Upper lobe of left lung (tissue), 6 donors: ENCODE results near the gene ANXA9. TPM values are rescaled to one million over a fixed set of nuclear protein-coding genes. Genes with fewer than 3 reads are reported as not detected.
A peak's percentile ranks its signal among the peaks of the same experiment; 100 is the strongest.

Source experiments
- ATAC-seq, 2 donors: fragments of 200-7000 bp; cut with Tn5 transposase; one replicate each; pipeline ENCODE4 v1.9.1; 2022; ENCODE audit warnings: mild to moderate bottlenecking in 2 of 2, moderate library complexity in 2 of 2; ENCODE audit not compliant: low FRiP score in 2 of 2
- DNase-seq, 2 donors: peaks; one replicate each; pipeline ENCODE4 v3.0.0-alpha.2; 2019 to 2020
- H3K27ac ChIP-seq, 4 donors: fragments of 200-600 bp; sonication (generic); one replicate each; pipeline ENCODE4 v1.5.1; 2016 to 2019
- H3K27me3 ChIP-seq, 4 donors: fragments of 200-600 bp; sonication (generic); one replicate each; pipeline ENCODE4 v1.5.1; 2017 to 2019
- H3K36me3 ChIP-seq, 4 donors: fragments of 200-600 bp; sonication (generic); one replicate each; pipeline ENCODE4 v1.5.1; 2016 to 2019
- H3K4me1 ChIP-seq, 4 donors: fragments of 200-600 bp; sonication (generic); one replicate each; pipeline ENCODE4 v1.5.1; 2018 to 2019
- H3K4me3 ChIP-seq, 4 donors: fragments of 200-600 bp; sonication (generic); one replicate each; pipeline ENCODE4 v1.5.1; 2017 to 2019; ENCODE audit warnings: mild to moderate bottlenecking in 2 of 4, moderate library complexity in 1 of 4
- H3K9me3 ChIP-seq, 4 donors: fragments of 200-600 bp; sonication (generic); one replicate each; pipeline ENCODE4 v1.5.1; 2018 to 2019
- EP300 ChIP-seq, 4 donors: sonication (generic); formaldehyde crosslinking; IDR thresholded peaks; one replicate each; pipeline ENCODE4 v1.5.1; 2017; ENCODE audit warnings: antibody characterized with exemption in 4 of 4, control low read depth in 2 of 4
- POLR2A ChIP-seq, 4 donors: fragments of 450-650 bp; IDR thresholded peaks; one replicate each; pipeline ENCODE4 v1.5.1; 2016 to 2017; ENCODE audit warnings: antibody characterized with exemption in 4 of 4, mild to moderate bottlenecking in 2 of 4
- POLR2AphosphoS5 ChIP-seq, 2 donors: sonication (generic); formaldehyde crosslinking; IDR thresholded peaks; one replicate each; pipeline ENCODE4 v1.5.1; 2017; ENCODE audit warnings: antibody characterized with exemption in 2 of 2
- WGBS, 2 donors: methylation state at CpG; one replicate each; pipeline ENCODE4 v1.1.5; 2017 to 2018; 5-methylcytosine and 5-hydroxymethylcytosine counted together
- total RNA-seq, 6 donors: library from RNA; depleted of rRNA in 4 of 6; stranded (reverse); fragments of >200 nt in 4 of 6; gene quantifications; one replicate each; pipeline versions ENCODE4 v1.1.0 to v1.2.1, GENCODE V29; 2016 to 2021
- TF ChIP-seq, protein P1 (sequence below), 6 experiments: fragments of 450-650 bp in 4 of 6; fragments of 200-600 bp in 2 of 6; sonication (generic) in 2 of 6; IDR thresholded peaks; one replicate each; pipeline ENCODE4 v1.5.1; 2016 to 2019; ENCODE audit warnings: antibody characterized with exemption in 6 of 6
- donor health status: DM: no; HTN: no; CAD: no; lungs with moderate emphysema.
- donor health status: DM: no; HTN: yes; CAD: no; lungs with severe emphysema.

Gene ANXA9
- total RNA-seq, 6 donors from 2014 or later, result 0.67 to 5.2 (median 1.2) TPM; not detected in 1

DNA sequence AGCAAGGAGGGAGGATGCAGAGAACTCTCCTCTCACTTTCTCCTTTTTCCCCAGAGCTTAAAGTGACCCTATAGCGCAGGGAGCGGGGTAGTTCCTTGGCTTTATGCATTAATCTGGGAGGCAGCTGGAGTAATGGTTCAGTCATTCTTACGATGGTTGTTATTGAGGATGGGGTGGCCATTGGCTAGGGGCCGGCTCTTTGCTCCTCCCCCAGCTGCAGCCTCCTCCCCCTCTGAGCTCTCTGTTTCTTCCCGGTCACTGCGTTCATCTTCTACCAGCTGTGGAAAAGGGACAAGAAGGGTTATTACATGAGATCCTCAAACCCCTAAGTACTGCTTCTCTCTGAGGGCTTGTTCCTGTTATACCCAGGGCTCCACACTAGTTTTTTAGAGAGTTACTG is 16.1 kb upstream of the ANXA9 start:
- no peaks in the 10 kb centered on the region for H3K27me3 ChIP-seq
- WGBS, 2 donors, result 79 to 87% methylated on average over 6 of the region's 6 CpGs

GRCh38 chr1:150967936-150968335 is 14.2 kb upstream of the ANXA9 start:
- WGBS, 2 donors, result 97% methylated on average over 13 of the region's 13 CpGs
- no peak for ATAC-seq
- peaks cover 31 to 47% (median 38%) of the 10 kb centered on the region in 4 donors for H3K4me1 ChIP-seq
- no peak overlapping the region for H3K4me3 ChIP-seq
- peak in 1 of 2 donors; percentile 52 for DNase-seq
- TF ChIP-seq, protein P1, sequence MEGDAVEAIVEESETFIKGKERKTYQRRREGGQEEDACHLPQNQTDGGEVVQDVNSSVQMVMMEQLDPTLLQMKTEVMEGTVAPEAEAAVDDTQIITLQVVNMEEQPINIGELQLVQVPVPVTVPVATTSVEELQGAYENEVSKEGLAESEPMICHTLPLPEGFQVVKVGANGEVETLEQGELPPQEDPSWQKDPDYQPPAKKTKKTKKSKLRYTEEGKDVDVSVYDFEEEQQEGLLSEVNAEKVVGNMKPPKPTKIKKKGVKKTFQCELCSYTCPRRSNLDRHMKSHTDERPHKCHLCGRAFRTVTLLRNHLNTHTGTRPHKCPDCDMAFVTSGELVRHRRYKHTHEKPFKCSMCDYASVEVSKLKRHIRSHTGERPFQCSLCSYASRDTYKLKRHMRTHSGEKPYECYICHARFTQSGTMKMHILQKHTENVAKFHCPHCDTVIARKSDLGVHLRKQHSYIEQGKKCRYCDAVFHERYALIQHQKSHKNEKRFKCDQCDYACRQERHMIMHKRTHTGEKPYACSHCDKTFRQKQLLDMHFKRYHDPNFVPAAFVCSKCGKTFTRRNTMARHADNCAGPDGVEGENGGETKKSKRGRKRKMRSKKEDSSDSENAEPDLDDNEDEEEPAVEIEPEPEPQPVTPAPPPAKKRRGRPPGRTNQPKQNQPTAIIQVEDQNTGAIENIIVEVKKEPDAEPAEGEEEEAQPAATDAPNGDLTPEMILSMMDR (IDR thresholded peaks at IDR 0.05), result no peak
- no peak for TF ChIP-seq POLR2A (IDR thresholded peaks at IDR 0.05)
- TF ChIP-seq EP300 (IDR thresholded peaks at IDR 0.05), result no peak
- TF ChIP-seq POLR2AphosphoS5 (IDR thresholded peaks at IDR 0.05), result no peak
- H3K27me3 ChIP-seq, result no peaks in the 10 kb centered on the region
- H3K9me3 ChIP-seq, result no peaks in the 10 kb centered on the region
- H3K36me3 ChIP-seq, result peaks cover 49 to 62% (median 58%) of the 10 kb centered on the region in 4 donors
- peak overlapping the region in 3 of 4 donors; percentile 18 to 55 (median 27) for H3K27ac ChIP-seq

More for the DNA sequence above, 16.1 kb upstream of the ANXA9 start:
- Histone ChIP-seq H3K4me3 (no peak overlapping the region), H3K27ac (no peak overlapping the region), H3K9me3 (no peaks in the 10 kb centered on the region), H3K36me3 (peaks cover 51 to 82% (median 72%) of the 10 kb centered on the region in 4 donors), H3K4me1 (peaks cover 14 to 28% (median 19%) of the 10 kb centered on the region in 4 donors)
- TF ChIP-seq, protein P1 (IDR thresholded peaks at IDR 0.05), result no peak
- DNase-seq (no peak), ATAC-seq (no peak)

DNA sequence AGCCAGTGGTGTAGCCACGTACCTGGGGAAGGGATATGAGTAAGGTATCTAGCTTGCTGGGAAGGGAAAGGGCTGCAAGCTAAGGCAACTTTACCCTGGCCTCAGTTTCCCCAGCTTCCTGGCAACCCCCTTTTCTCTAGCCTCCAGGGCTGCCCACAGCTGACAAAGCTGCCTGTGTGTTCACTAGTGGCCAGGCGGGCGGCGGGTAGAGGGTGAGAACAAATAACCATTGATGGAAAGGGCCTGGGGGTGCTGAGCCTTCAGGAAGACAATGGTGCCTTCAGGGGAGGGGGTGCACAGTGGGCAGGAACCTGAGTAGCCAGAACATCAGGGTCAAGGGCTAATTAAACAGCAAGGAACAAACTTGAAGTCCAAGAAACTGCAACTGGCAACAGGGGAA is 13.6 kb upstream of the ANXA9 start:
- Histone ChIP-seq H3K36me3 (peaks cover 49 to 57% (median 54%) of the 10 kb centered on the region in 4 donors), H3K4me3 (no peak overlapping the region), H3K27me3 (no peaks in the 10 kb centered on the region), H3K27ac (peak overlapping the region in 2 of 4 donors; percentile 27 to 55), H3K9me3 (no peaks in the 10 kb centered on the region), H3K4me1 (peaks cover 32 to 53% (median 44%) of the 10 kb centered on the region in 4 donors)
- no peak for DNase-seq
- ATAC-seq, result no peak
- no peak for TF ChIP-seq EP300 (IDR thresholded peaks at IDR 0.05)
- TF ChIP-seq POLR2AphosphoS5 (IDR thresholded peaks at IDR 0.05), result no peak
- TF ChIP-seq POLR2A (IDR thresholded peaks at IDR 0.05), result no peak
- TF ChIP-seq, protein P1 (IDR thresholded peaks at IDR 0.05), result no peak
- 85 to 95% methylated on average over 4 of the region's 4 CpGs for WGBS, 2 donors

DNA sequence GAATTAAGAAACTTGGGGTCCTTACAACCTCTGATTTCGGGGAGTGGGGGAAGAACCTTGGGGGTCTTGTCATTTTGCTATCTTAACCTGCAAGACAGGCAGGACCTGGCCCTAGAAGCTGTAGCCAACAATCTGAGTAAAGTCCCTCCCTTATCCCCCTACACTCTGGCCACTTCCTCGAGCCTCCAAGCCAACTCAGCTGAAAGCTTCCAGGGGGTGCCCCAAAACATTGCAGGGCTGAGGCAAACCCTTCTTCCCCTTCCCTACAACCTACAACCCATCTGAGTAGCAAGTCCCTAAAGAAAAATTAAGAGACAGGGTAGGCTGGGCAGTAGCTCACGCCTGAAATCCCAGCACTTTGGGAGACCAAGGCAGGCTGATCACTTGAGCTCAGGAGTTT is 12.5 kb upstream of the ANXA9 start:
- H3K27ac ChIP-seq, result peak overlapping the region in 3 of 4 donors; percentile 32 to 99 (median 93)
- WGBS, 2 donors, result 66 to 74% methylated on average over 3 of the region's 3 CpGs
- peaks cover 38 to 45% (median 44%) of the 10 kb centered on the region in 4 donors for H3K36me3 ChIP-seq
- peaks cover 32 to 55% (median 45%) of the 10 kb centered on the region in 4 donors for H3K4me1 ChIP-seq
- TF ChIP-seq POLR2A (IDR thresholded peaks at IDR 0.05), result no peak
- no peak for TF ChIP-seq EP300 (IDR thresholded peaks at IDR 0.05)
- no peak for TF ChIP-seq POLR2AphosphoS5 (IDR thresholded peaks at IDR 0.05)
- TF ChIP-seq, protein P1 (IDR thresholded peaks at IDR 0.05), result no peak
- H3K9me3 ChIP-seq, result no peaks in the 10 kb centered on the region
- ATAC-seq, result no peak
- no peak for DNase-seq
- no peaks in the 10 kb centered on the region for H3K27me3 ChIP-seq
- H3K4me3 ChIP-seq, result no peak overlapping the region
